Nephron (organoid): Measurements from ENCODE around the gene SDR42E2.
"Not testable (repeated sequence)": the region's sequence is repeated elsewhere in the genome, so short reads cannot be mapped to it uniquely, and the experiment has no call there.

ENCODE experiments used
- H3K27ac Mint-ChIP-seq, 3 experiments: 2 replicates each; pipeline ENCODE4 v1.8.0; 2020; ENCODE audit warnings: mixed read lengths in 3 of 3, mild to moderate bottlenecking in 2 of 3, moderate library complexity in 1 of 3
- H3K27me3 Mint-ChIP-seq: 2 replicates; pipeline ENCODE4 v1.8.0; 2021; ENCODE audit warnings: low read depth, mild to moderate bottlenecking, moderate library complexity, mixed read lengths
- H3K36me3 Mint-ChIP-seq: 2 replicates; pipeline ENCODE4 v1.8.0; 2020; ENCODE audit warnings: low read depth, mixed read lengths
- H3K4me1 Mint-ChIP-seq: 2 replicates; pipeline ENCODE4 v1.8.0; 2020; ENCODE audit warnings: mixed read lengths
- H3K4me3 Mint-ChIP-seq, 3 experiments: 2 replicates each; pipeline ENCODE4 v1.8.0; 2020; ENCODE audit warnings: mild to moderate bottlenecking in 3 of 3, mixed read lengths in 3 of 3, moderate library complexity in 2 of 3
- H3K9me3 Mint-ChIP-seq: 2 replicates; pipeline ENCODE4 v1.8.0; 2020; ENCODE audit warnings: mixed read lengths
- CTCF ChIP-seq, 3 experiments: fragments of 200-600 bp; sonication (generic); IDR thresholded peaks; one replicate each; pipeline ENCODE4 v1.5.0; 2021; ENCODE audit warnings: antibody characterized with exemption in 3 of 3; ENCODE audit not compliant: unreplicated experiment in 3 of 3

Gene SDR42E2

GRCh38 chr16:22151246-22151998 is 10.9 kb upstream of the SDR42E2 start:
- Mint-ChIP-seq H3K4me1 (no peaks in the 10 kb centered on the region), H3K36me3 (no peaks in the 10 kb centered on the region), H3K27ac (no peak overlapping the region), H3K27me3 (peaks cover 20% of the 10 kb centered on the region), H3K4me3 (no peak overlapping the region), H3K9me3 (no peaks in the 10 kb centered on the region)
- no peak for TF ChIP-seq CTCF (IDR thresholded peaks at IDR 0.05; ENCODE audit: unreplicated experiment in 3 of 3)

- H3K27ac Mint-ChIP-seq: no peak overlapping the region
- peaks cover 18% of the 10 kb centered on the region for H3K27me3 Mint-ChIP-seq
- H3K4me1 Mint-ChIP-seq: no peaks in the 10 kb centered on the region
- no peak overlapping the region for H3K4me3 Mint-ChIP-seq
- H3K36me3 Mint-ChIP-seq: no peaks in the 10 kb centered on the region
- TF ChIP-seq CTCF (IDR thresholded peaks at IDR 0.05; ENCODE audit: unreplicated experiment in 3 of 3): no peak
- H3K9me3 Mint-ChIP-seq: no peaks in the 10 kb centered on the region
These were observed 10.0 kb upstream of the SDR42E2 start for GRCh38 chr16:22152316-22152715.

GRCh38 chr16:22153078-22153477 is 9.2 kb upstream of the SDR42E2 start:
- not testable (repeated sequence) for H3K4me3 Mint-ChIP-seq, H3K36me3 Mint-ChIP-seq, H3K4me1 Mint-ChIP-seq, H3K9me3 Mint-ChIP-seq, H3K27ac Mint-ChIP-seq
- H3K27me3 Mint-ChIP-seq: peaks cover 18% of the 10 kb centered on the region

- Mint-ChIP-seq H3K36me3 (no peaks in the 10 kb centered on the region), H3K27ac (no peak overlapping the region), H3K9me3 (peaks cover 6% of the 10 kb centered on the region), H3K4me1 (no peaks in the 10 kb centered on the region), H3K4me3 (peak overlapping the region in 1 of 3 experiments; percentile 26), H3K27me3 (peaks cover 75% of the 10 kb centered on the region)
- TF ChIP-seq CTCF (IDR thresholded peaks at IDR 0.05; ENCODE audit: unreplicated experiment in 3 of 3): no peak
These were observed 905 bp upstream of the SDR42E2 start for GRCh38 chr16:22161401-22161800.

GRCh38 chr16:22162656-22163009 is 327 bp downstream of the SDR42E2 start:
- Mint-ChIP-seq H3K27ac (no peak overlapping the region), H3K4me3 (no peak overlapping the region), H3K4me1 (no peaks in the 10 kb centered on the region), H3K36me3 (no peaks in the 10 kb centered on the region), H3K27me3 (peaks cover 74% of the 10 kb centered on the region), H3K9me3 (peaks cover 6% of the 10 kb centered on the region)
- TF ChIP-seq CTCF (IDR thresholded peaks at IDR 0.05; ENCODE audit: unreplicated experiment in 3 of 3): no peak

- H3K27me3 Mint-ChIP-seq: peaks cover 62% of the 10 kb centered on the region
- no peak overlapping the region for H3K4me3 Mint-ChIP-seq
- H3K36me3 Mint-ChIP-seq: no peaks in the 10 kb centered on the region
- no peak overlapping the region for H3K27ac Mint-ChIP-seq
- no peaks in the 10 kb centered on the region for H3K4me1 Mint-ChIP-seq
- TF ChIP-seq CTCF (IDR thresholded peaks at IDR 0.05; ENCODE audit: unreplicated experiment in 3 of 3): no peak
- H3K9me3 Mint-ChIP-seq: peaks cover 6% of the 10 kb centered on the region
These were observed 1.5 kb downstream of the SDR42E2 start for GRCh38 chr16:22163806-22164205.
